ENCODE data around the gene EEPD1. TPM values are rescaled to one million over a fixed set of nuclear protein-coding genes. Genes with fewer than 3 reads are reported as not detected.

The EEPD1 gene
- total RNA-seq, 4 donors from 2014 or later: 19.0 to 34.2 (median 20.8) TPM

DNA sequence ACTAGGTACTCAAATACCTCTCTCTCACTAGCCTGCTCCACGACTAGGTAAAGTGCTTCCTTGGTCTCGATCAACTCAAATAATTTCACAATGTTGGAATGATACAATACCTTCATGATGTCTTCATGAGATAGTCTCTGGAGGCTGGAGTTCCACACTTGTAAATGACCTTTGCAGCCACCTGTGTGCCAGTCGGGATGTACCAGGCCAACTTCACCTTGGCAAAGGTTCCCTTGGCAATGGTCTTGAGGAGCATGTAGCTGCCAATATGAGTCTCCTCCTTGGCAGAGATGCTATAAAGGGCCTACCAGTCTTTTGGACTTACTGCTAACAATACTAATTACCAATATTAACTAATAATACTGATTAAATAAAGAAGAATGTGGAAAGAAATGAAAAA is 42.5 kb upstream of the EEPD1 start:
- WGBS, 2 donors: 54 to 73% methylated on average over 3 of the region's 3 CpGs
- no peak for TF ChIP-seq POLR2A (IDR thresholded peaks at IDR 0.05)
- TF ChIP-seq, protein P1, sequence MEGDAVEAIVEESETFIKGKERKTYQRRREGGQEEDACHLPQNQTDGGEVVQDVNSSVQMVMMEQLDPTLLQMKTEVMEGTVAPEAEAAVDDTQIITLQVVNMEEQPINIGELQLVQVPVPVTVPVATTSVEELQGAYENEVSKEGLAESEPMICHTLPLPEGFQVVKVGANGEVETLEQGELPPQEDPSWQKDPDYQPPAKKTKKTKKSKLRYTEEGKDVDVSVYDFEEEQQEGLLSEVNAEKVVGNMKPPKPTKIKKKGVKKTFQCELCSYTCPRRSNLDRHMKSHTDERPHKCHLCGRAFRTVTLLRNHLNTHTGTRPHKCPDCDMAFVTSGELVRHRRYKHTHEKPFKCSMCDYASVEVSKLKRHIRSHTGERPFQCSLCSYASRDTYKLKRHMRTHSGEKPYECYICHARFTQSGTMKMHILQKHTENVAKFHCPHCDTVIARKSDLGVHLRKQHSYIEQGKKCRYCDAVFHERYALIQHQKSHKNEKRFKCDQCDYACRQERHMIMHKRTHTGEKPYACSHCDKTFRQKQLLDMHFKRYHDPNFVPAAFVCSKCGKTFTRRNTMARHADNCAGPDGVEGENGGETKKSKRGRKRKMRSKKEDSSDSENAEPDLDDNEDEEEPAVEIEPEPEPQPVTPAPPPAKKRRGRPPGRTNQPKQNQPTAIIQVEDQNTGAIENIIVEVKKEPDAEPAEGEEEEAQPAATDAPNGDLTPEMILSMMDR (IDR thresholded peaks at IDR 0.05): no peak
- DNase-seq (ENCODE audit: low spot score in 2 of 2): no peak
- intact Hi-C loops (cut with DNase I; ENCODE audit: low total_unique reads): no loop called here
- no peak overlapping the region for H3K4me3 ChIP-seq (ENCODE audit: low read depth, poor library complexity, severe bottlenecking)

DNA sequence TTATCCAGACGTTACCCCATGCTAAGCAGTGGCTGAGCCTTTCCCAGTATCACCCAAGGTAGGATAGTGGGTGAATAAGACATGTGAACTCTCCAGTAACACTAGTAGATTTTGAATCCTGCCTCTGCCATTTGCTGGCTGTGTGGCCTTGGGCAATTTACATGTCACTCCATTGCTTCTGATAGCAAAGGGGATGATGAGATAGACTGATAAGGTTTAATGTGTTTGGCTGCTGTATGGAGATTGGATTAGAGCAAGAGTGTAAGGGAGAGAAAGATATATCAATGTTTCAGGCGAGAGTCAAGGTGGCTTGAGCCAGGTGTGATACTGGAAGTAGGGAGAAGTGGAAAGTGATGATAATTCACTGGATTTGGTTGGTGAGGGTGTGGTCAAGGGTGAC is 40.1 kb upstream of the EEPD1 start:
- no peak for DNase-seq (ENCODE audit: low spot score in 2 of 2)
- TF ChIP-seq, protein P1 (IDR thresholded peaks at IDR 0.05): no peak
- no peak for TF ChIP-seq POLR2A (IDR thresholded peaks at IDR 0.05)
- no peak overlapping the region for H3K4me3 ChIP-seq (ENCODE audit: low read depth, poor library complexity, severe bottlenecking)
- intact Hi-C loops (cut with DNase I; ENCODE audit: low total_unique reads): no loop called here
- WGBS, 2 donors: 74 to 79% methylated on average over 2 of the region's 2 CpGs

DNA sequence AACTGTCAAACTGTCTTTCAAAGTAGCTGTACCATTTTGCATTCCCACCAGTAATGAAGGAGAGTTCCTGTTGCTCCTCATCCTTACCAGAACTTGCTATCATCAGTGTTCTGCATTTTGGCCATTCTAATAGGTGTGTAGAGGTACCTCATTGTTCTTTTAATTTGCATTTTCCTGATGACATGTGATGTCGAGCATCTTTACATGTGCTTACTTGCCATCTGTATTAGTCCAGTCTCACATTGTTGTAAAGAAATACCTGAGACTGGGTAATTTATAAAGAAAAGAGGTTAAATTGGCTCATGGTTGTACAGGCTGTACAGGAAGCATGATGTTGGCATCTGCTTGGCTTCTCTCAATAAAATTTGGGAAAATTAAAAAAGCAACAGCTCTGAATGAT is 38.7 kb upstream of the EEPD1 start:
- WGBS, 2 donors: 69 to 86% methylated on average over 1 of the region's 1 CpG
- DNase-seq (ENCODE audit: low spot score in 2 of 2): no peak
- no peak for TF ChIP-seq POLR2A (IDR thresholded peaks at IDR 0.05)
- TF ChIP-seq, protein P1 (IDR thresholded peaks at IDR 0.05): no peak
- intact Hi-C loops (cut with DNase I; ENCODE audit: low total_unique reads): no loop called here
- no peak overlapping the region for H3K4me3 ChIP-seq (ENCODE audit: low read depth, poor library complexity, severe bottlenecking)

DNA sequence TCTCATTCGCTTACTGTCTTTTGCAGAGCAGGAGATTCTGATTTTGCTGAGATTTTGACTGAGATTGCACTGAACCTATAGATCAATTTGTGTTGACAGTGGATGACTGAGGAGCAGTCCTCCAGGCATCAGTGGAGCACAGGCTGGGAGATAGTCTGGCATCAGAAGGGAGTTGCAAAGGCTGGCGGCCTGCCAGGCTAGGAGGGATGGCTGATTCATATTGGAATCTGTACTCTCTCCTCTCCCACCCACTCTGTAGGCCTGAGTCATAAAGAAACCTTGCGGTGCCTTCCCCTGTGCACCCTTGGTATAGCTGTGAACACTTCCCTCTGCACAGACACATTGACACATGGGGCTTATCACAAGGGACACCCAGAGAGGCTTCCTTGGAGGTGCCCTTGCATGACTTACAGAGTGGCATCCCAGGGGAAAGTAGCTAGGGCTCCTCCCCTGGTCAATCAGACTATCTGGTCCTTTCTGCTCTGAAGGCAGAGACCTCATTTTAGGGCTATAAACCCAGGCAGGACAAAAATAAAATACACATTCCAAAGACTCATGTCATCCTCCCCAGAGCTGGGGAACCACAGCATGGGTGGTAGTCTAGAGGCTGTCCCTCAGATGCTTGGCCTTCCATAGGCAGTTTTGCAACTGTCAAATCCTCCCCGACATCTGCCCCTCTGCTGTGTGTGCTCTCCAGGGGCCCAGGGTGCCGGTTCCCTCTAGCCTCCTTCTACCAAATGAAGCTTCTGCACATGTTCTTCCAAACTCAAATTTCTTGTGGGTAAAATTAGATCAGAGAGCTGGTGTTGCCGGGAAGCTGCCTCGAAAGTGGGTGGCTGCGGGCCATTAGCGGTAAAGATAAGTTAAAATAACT is 37.4 kb upstream of the EEPD1 start:
- TF ChIP-seq POLR2A (IDR thresholded peaks at IDR 0.05): no peak
- TF ChIP-seq, protein P1 (IDR thresholded peaks at IDR 0.05): no peak
- H3K4me3 ChIP-seq (ENCODE audit: low read depth, poor library complexity, severe bottlenecking): no peak overlapping the region
- peak; percentile 81 to 97 for DNase-seq (ENCODE audit: low spot score in 2 of 2)
- intact Hi-C loops (cut with DNase I; ENCODE audit: low total_unique reads): no loop called here
- WGBS, 2 donors: 43% methylated on average over 9 of the region's 9 CpGs

DNA sequence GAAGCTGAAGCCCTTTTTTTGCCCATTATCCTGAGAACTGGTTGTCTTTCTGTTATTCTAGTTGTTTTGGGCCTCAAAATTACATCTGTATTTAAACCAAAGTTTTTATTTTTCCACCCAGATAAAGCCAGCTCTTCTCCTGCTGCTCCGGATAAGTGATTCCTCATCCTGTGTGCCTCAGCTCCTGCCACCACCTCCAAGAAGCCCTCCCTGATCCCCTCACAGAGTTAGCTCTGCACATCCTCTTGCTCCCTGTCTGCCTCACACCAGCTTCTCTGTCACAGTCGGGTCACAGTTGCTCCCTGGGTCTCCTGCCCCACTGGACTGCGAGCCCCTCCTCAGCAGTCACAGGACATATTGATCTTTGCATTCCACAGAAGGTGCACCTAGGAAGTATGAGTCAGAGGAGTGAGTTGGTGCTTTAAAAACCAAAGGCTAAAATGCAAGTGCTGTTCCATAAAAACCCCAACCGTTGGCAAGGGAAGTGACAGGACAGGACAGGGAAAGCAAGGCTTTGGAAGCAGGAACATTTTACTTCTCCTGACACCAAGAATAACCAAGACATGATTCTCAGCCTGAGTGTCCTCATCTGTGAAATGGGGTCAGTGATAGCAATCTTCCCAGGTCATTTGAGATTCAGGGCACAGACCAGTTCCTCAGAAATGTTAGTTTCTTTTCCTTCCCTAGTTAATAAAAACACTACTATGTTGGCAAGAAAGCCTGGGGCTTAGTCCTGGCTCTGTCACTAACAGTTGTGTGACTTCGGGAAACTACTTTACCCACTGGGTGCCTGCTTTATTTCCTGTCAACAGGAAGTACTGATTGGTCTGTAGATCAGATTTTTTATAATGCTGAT is 36.5 kb upstream of the EEPD1 start:
- H3K4me3 ChIP-seq (ENCODE audit: low read depth, poor library complexity, severe bottlenecking): no peak overlapping the region
- no peak for DNase-seq (ENCODE audit: low spot score in 2 of 2)
- intact Hi-C loops (cut with DNase I; ENCODE audit: low total_unique reads): no loop called here
- 52 to 54% methylated on average over 5 of the region's 5 CpGs for WGBS, 2 donors
- TF ChIP-seq POLR2A (IDR thresholded peaks at IDR 0.05): no peak
- TF ChIP-seq, protein P1 (IDR thresholded peaks at IDR 0.05): no peak
